Stimulated activated CD4-positive, alpha-beta T cell treated with anti-CD3 and anti-CD28 coated beads, Interleukin-15, amount 100 ng/mL, for 48 hours (primary cell): ENCODE data around the gene HAP1.
"Not testable (repeated sequence)": the region's sequence is repeated elsewhere in the genome, so short reads cannot be mapped to it uniquely, and the experiment has no call there.

Experiments
- DNase-seq, 2 donors: peaks; one replicate each; pipeline ENCODE4 v3.0.0-alpha.2; 2020; ENCODE audit warnings: low read depth in 2 of 2

Gene HAP1

GRCh38 chr17:41724476-41725050 is 9.9 kb downstream of the HAP1 start:
- no peak for DNase-seq

DNA sequence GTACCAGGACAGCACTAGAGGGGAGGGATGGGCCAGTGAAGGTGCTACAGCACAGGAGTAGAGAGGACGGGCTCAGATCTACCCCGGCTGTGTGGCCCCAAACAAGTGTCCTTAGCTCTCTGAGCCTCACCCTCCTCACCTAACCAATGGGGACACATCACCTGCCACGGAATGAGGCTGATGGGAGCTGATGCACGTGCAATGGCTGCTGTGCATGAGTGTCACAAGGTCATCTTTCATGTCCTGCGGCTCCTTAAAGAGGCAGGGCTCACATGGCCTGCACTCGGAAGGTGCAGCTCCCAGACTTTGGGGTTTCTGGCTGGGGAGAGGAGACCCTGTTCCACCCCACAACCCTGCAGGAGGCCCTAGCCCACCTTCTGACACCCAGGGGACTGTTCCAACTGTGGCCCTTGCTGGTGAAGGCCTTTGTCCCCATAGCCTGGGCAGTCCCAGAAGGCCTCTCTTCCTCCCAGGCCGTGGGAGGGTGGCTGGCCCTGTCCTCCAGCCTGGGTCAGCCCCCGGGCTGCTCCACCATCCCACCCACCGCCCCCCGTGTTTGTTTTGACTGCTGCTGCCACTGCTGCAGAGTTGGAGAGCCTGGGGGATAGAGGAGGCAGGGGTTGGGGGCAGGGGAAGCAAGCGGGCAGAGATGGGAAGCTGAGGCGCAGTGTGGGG is 10.5 kb downstream of the HAP1 start:
- DNase-seq: no peak

DNA sequence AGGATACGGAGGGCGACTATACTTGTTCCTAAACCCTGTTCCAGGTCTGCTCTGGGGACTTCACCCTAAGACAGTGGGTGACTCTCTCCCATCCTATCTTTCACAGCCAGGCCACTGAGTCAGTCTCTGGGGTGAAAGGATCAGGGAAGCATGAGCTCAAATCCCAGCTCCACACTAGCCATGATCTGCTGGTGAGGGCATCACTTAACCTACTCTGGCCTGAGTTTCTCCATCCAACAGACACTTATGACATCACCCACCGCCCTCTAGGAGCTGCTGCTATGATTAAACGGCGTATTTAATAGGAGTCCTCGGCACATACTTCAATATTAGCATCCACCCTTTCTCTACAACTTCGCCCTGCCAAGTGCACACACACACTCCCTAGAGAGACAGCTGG is 12.2 kb downstream of the HAP1 start:
- no peak for DNase-seq

GRCh38 chr17:41718287-41718645 is 16.2 kb downstream of the HAP1 start:
- no peak for DNase-seq

DNA sequence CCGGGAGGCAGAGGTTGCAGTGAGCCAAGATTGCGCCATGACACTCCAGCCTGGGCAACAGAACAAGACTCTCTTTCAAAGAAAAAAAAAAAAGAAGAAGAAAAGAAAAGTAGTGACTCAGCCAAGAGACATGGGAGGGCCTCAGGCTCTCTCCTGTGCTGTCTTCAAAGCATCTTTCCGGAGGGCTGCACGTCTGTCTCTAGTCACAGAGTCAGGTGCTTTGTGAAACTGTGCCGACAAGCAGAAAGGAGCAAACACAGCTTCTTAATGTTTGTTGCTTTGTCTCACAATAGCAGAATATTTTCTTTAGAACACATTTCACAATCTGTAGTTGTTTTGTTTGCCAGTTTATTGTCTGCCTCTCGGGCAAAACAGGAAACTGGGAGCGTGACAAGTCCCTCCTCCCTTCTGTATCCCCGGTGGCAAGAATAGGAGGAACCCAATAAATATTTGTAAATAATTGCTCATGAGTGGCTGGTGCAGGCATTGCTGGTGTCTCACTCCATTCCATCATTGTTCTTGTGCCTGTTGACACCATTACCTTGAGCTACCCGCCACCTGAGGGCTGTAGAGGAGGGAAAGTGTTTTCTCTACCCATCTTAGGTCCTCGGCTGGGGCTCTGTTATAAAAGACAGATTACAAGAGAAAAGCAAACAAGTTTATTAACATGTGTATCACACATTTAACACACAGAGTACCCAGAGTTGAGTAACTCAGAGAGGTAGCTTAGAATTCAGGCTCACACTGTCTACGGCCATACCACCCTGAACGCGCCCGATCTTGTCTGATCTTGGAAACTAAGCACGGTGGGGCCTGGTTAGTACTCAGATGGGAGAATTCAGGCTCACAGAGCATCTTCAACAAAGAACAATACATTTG is 16.8 kb downstream of the HAP1 start:
- DNase-seq: no peak

DNA sequence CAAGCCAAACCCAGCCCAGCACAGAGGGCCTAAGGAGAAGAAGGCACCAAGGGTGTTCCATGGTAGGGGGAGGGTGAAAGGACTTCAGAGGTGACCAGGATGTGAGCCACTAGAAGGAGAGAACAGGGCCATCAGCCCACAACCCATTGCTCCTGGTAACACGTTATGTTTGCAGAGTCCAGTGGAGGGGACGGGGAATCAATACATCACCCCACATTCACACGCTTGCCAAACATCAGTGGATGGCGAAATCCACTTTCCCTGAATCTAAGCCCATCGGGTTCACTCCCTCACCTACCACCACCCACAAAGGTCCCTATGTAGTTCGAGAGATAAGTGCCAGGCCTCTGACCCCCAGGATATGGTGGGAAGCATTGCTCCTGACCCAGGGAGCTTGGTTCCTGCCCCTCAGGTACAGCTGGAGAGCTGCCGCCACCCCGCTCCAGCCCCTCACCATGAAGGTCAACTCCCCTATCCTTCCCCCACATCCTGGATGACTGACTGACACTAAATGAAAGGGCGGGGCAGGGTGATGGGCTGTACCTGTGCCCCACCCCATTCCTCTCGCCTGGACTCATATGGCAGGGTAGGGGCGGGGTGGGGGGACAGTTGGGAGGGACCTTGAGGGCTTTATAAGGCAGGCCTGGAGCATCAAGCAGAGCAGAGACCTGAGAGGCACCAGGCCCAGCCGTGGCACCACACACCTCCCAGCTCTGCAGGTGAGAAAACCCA is 22.6 kb downstream of the HAP1 start, which contains the start of gene GAST:
TSS of gene GAST (plus strand) at position 663 of the 732 bp plus-strand sequence. CDS start 3,106 bp downstream, outside the sequence.
- DNase-seq: no peak

GRCh38 chr17:41710472-41711090 is 23.9 kb downstream of the HAP1 start:
- DNase-seq: peak in 1 of 2 donors; percentile 20

- no peak for DNase-seq
Observed at GRCh38 chr17:41707803-41708669, 26.4 kb downstream of the HAP1 start.

- DNase-seq: no peak
Observed at GRCh38 chr17:41705271-41705991, 29.0 kb downstream of the HAP1 start.

- DNase-seq: no peak
Observed at GRCh38 chr17:41702712-41703111, 31.7 kb downstream of the HAP1 start.

DNA sequence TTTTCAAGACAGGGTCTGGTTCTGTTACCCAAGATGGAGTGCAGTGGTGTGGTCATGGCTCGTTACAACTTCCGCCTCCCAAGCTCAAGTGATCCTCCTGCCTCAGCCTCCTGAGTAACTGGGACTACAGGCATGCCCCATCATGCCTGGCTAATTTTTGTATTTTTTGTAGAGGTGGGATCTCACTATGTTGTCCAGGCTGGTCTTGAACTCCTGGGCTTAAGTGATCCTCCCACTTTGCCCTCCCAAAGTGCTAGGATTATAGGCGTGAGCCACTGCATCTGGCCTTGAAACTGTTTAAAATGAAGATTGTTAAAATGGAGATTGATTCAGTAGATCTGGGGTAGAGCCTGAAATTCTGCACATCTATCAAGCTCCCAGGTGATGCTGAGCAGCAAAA is 33.6 kb downstream of the HAP1 start:
- DNase-seq: not testable (repeated sequence)

DNA sequence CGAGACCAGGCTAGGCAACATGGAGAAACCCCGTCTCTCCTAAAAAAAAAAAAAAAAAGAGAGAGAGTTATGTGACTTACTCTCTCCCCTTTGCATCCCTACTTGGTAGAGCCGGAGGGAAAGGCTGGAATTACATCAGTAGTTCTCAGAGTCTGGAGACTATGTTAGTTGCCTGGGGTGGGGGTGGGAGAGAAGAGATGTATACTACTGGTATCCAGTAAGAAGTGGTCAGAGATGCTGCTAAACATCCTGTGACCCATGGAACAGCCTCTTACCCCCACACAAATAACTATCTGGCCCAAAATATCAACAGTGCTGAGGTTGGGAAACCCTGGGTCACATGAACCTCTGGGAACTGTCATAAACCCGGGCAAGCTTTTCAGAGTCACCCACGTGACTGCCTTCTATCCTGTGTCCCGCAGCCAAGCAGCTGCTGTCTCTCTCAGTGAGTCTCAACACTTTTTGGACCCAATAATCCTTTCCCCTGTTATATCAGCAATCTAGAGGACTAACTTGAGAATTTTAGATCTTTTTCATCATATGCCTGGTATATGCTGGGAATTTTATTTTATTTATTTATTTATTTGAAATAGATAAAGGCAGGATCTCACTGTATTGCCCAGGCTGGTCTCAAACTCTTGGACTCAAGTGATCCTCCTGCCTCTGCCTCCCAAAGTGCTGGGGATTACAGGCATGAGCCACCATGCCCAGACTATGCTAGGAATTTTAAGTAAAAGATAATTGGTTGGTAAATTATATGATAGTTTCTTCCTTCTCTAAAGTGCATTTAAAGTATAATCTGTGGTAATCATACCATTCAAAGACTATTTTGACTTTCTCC is 37.1 kb downstream of the HAP1 start:
- no peak for DNase-seq

DNA sequence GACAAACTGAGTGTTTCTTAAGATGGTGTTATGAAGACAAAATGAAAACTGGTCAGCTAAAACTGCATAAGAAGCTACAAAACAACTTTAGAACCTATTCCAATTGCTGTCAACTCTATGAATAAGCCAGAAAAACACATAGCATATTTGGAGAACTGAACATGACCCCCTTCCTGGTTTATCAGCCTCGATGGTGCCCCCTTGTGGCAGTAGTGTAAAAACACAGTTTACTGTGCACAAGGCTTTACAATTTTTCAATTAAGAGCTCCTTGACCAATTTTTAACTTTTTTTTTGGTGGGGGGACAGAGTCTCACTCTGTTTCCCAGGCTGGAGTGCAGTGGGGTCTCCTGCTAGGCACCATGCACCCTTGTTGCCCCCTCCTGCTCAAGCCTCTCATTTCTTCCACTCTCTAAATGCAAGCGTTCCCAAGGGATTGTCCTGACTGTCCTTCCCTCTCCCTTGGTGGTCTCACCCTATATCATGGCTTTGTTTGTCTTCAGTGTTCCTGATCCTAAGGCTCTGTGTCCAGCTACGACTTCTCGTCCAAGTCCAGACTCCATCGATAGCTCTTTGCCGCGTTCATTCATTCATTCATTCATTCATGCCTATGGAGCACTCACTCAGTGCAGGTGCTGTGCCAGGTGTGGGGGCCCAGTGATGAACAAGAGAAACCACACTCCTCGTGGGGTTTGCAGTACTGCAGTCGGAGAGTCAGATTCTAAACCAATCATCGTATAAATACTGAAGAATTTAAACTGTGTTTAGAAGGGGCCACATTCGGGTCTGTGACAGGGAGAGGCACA is 38.3 kb downstream of the HAP1 start:
- peak; percentile 55 to 75 for DNase-seq

- no peak for DNase-seq
Observed at GRCh38 chr17:41695134-41695661, 39.2 kb downstream of the HAP1 start.

DNA sequence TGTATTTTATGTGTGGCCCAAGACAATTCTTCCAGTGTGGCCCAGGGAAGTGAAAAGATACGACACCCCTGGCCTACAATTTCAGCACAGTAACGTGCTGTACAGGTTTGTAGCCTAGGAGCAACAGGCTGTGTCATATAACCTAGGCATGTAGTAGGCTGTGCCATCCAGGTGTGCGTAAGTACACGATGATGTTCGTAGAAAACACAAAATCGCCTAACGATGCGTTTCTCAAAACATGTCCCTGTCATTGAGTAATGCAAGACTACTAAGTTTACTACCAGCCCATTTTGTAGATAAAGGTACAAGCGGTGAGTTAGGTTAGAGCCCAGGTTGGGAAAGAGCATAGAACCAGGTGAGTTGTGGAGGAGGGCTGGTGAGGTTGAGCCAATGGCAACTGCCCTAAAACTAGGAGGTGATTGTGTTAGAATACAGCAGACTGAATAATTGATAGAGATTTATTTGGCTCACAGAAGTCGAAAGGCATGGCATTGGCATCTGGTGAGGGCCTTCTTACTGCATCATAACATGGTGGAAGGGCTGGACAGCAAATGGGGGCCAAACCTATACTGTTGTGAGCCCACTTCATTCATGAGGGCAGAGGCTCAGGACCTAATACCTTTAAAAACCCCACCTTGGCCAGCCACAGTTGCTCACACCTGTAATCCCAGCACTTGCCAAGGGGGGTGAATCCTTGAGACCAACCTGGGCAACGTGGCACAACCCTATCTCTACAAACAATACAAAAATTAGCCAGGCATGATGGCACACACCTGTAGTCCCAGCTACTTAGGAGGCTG is 41.5 kb downstream of the HAP1 start:
- no peak for DNase-seq

DNA sequence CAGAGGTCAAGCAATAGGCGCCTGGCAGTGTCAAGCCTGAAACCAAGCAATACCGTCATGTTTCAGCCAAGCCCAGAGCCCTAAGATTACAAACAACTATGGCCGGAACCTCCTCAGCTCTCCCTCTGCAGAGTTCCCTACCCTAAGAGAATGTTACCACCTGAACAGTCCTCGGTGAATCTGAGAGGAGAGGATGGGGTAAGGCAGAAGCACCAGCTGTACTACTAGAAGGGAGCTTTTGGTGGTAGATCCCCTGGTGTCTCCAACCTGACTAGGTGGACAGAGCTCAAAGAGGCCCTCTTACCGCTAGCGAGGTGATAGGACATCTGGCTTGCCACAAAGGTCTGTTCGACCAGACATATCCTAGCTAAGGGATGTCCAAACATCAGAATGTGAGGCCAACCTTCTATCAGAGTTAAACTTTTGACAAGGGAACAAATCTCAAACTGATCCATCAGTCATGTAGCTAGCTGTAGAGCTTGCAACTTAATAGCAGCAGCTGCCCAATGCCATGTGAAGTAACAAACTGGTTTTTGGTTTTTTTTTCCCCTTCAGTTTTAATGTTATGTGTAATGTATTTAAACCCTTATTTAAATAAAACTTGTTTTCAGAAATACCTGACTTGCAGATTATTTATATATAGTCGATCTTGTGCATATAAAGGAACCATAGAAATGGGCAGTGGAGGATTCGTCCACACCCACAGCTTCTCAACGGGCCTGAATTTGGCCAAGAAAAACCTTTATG is 43.2 kb downstream of the HAP1 start:
- DNase-seq: no peak
